Fibroblast of mammary gland (primary cell): ENCODE results near the gene OVOL2.
A peak's percentile ranks its signal among the peaks of the same experiment; 100 is the strongest.

Experiments used
- DNase-seq: peaks from one replicate; pipeline ENCODE4 v3.0.0-alpha.2; 2010; ENCODE audit warnings: low read depth
- H3K4me3 ChIP-seq: 2 replicates; pipeline ENCODE4 v1.5.1; 2011; ENCODE audit warnings: low read depth, mild to moderate bottlenecking, low read length, moderate library complexity; ENCODE audit not compliant: control insufficient read depth
- TF ChIP-seq, protein P1 (sequence below): conservative IDR thresholded peaks from 2 replicates; pipeline ENCODE4 v1.5.1; 2011; ENCODE audit warnings: low read depth, low read length, inconsistent platforms; ENCODE audit not compliant: control insufficient read depth, insufficient read depth

Gene OVOL2

DNA sequence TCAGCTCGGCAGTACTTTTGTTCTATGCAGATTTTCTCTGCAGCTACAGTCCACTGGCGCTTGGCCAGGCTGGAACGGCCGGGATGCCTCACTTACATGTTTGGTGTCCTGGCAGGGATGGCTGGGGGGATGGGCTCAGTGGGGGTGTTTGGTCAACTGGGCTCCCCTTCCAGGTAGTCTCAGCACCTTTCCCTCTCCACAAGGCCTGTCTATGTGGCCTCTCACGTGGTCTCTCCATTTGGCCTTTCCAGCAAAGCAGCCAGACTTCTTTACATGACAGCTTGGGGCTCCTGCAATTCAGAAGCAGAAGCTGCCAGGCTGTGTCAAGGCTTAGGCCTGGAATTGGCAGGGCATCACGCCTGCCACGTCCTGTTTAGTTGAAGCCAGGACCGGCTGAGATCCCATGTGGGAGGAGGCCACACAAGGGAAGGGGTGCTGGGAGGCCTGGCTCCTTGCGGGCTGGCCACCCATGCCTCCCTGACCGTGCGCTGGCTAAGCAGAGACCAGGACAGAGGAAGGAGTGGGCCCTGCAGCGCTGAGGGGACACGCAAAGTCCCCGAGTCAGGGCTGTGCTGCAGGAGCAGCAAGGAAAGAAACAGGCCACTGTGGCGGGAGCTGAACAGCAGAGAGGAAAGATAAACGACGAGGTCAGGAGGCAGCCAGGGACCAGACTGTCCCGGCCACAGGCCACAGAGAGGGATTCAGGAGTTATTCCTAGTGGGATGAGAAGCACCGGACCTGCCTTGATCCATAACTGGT lies 50.0 kb downstream of the OVOL2 start:
- DNase-seq, result no peak
- TF ChIP-seq, protein P1, sequence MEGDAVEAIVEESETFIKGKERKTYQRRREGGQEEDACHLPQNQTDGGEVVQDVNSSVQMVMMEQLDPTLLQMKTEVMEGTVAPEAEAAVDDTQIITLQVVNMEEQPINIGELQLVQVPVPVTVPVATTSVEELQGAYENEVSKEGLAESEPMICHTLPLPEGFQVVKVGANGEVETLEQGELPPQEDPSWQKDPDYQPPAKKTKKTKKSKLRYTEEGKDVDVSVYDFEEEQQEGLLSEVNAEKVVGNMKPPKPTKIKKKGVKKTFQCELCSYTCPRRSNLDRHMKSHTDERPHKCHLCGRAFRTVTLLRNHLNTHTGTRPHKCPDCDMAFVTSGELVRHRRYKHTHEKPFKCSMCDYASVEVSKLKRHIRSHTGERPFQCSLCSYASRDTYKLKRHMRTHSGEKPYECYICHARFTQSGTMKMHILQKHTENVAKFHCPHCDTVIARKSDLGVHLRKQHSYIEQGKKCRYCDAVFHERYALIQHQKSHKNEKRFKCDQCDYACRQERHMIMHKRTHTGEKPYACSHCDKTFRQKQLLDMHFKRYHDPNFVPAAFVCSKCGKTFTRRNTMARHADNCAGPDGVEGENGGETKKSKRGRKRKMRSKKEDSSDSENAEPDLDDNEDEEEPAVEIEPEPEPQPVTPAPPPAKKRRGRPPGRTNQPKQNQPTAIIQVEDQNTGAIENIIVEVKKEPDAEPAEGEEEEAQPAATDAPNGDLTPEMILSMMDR, result no peak

GRCh38 chr20:18006684-18007083 lies 51.0 kb downstream of the OVOL2 start:
- TF ChIP-seq, protein P1, result no peak
- no peak for DNase-seq
- H3K4me3 ChIP-seq, result no peak overlapping the region

More for the DNA sequence above, 50.0 kb downstream of the OVOL2 start:
- H3K4me3 ChIP-seq, result no peak overlapping the region

DNA sequence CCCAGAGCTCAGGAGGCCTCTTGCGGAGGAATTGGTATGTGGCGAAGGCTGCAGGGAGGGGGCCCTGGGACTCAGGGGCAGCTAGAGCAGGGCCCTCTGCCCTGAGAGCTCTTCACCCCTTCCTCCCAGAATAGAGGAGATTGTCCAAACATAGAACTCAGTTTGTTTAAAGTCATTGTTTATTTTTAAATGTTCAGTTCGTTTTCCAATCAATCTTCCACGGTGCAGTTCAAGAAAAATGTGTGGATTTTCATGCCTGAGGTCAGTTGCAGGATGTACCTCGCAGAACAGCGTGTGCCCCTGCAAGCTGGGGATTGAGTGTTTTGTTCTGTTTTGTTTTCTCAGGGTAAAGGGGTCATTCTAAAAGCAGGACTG lies 51.7 kb downstream of the OVOL2 start:
- no peak for DNase-seq
- TF ChIP-seq, protein P1, result no peak
- no peak overlapping the region for H3K4me3 ChIP-seq

DNA sequence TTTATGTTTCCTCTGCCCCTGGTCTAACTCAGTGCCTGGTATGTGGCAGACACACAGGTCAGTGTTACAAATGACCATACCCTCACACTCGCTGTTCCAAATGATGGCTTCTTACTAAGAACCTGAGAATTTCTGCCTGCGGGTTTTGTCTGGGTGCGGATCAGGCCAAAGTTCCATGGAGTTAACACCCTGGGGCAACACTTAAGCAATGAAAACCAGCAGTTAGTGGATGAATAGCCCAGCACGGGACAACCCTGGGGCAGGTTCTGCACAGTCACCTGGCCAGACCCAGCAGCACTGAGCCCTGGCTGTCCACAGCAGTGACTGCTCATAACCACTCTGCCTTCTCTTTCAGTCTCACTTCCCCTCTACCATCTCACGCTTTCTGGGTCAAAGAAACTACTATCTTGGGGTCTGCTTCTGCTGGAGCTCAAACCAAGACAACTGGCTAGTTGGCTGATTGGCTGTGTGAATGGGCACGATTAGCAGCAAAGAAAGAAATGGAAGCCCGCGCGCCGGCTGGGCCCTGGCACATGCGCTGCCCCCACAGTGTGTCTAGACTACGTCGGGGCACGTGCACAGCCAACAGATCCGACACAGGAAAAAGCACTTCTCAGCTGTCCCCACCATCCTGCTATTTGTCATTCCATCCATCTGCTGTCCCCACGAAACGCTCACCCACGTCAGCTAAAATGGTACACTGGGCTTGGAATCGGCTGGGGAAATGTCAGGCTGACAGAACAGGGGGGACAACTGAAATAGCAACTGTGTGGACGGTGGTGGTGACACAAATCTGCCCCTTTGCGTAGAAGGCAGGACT lies 52.3 kb downstream of the OVOL2 start:
- TF ChIP-seq, protein P1, result no peak
- no peak for DNase-seq

DNA sequence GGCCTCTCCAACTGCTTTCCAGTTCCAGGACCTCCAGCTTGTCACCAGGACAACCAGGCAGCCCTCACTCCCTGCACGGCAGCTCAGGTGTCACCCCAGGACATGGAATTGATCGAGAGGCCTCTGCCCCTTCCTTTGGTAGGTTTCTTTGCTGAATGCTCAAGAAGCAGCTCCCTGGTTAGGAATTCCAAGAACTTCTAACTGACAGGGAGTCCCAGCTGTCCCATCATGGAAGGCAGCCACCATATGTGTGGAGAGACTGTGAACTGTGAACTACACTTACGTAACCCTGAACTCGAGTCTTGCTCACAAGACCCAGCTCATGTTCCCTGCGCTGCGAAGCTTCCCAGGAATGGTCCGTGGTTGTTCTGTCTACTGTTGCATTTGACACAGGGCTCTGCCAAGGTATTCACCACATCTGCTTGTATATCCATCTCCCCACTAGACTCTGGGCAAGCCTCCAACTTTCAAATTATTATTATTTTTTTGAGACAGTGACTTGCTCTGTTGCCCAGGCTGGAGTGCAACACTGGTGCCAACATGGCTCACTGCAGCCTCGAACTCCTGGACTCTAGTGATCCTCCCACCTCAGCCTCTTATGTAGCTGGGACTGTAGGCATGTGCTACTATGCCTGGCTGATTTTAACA lies 53.2 kb downstream of the OVOL2 start:
- H3K4me3 ChIP-seq, result no peak overlapping the region
- TF ChIP-seq, protein P1, result no peak
- DNase-seq, result peak; percentile 41

More for the DNA sequence above, 52.3 kb downstream of the OVOL2 start:
- no peak overlapping the region for H3K4me3 ChIP-seq

DNA sequence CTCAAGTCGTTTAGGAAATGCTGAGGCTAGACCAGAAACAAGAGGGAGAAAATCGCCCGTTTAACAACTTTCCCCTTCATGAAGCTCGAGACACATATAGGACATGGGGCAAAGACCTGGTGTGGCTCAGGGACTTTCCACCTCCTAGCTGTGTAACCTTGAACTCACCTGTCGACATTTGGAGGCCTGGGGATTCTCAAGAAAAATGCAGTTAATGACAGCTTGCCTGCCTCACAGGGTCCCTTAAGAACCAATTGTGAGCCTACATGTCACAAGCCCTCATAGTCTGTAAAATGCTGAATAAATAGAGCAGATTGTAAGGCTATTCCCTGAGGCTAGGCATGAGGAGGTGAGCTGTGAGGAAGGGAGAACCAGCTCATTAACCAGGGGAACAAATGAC lies 53.8 kb downstream of the OVOL2 start:
- no peak overlapping the region for H3K4me3 ChIP-seq
- no peak for DNase-seq
- TF ChIP-seq, protein P1, result no peak
